Measurements from ENCODE around the gene COL4A5.

COL4A5 gene

DNA sequence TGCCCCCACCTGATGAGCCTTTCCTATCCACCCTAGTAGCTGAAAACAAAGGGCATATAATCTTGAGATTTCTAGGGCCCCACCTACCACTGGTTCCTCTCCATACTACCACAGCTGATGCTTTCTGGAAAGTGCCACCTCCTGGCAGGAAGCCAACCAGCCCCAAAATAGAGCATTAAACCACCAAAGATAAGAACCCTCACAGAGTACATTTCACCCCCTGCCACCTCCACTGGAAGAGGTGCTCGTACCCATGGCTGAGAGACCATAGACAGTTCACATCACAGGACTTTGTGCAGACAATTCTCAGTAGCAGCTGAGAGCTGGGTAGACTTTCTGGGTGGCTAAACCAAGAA, 202.6 kb downstream of the COL4A5 start:
- DNase-seq (ENCODE audit: low spot score) = no peak

DNA sequence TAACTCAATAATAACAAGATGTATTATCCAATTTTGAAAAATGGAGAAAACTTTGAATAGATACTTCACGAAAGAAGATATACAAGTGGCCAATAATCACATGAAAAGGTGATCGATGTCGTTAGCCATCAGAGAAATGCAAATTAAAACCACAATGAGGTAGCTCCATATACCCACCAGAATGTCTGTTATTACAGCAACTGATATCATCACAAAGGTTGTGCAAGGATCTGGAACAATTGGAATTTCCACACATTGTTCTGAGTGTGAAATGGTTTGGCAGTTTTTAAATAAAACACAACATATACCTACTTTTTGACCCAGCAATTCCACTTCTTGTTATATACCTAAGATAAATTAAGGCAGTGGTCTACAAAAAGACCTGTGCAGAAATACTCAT, 225.1 kb downstream of the COL4A5 start:
- no peak for DNase-seq (ENCODE audit: low spot score)

DNA sequence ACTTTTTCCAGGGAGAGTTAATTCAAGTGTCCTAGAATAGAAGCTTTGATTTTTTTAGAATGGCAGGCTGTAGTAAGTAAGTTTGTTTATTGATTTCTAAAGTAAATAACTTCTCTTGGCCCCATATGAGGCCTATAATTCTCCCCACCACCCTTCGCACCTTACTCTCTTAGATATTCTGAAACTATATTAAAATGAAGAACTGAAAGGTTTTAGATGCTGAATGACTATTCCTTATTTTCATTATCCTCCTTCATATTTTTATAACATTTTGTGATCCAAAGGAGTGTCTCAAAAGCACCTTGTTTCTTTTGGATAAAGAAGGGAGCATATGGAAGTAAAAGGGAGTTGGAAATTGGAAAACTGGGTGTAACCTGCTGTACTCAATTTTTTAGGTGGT, 226.5 kb downstream of the COL4A5 start:
- DNase-seq (ENCODE audit: low spot score) = no peak

DNA sequence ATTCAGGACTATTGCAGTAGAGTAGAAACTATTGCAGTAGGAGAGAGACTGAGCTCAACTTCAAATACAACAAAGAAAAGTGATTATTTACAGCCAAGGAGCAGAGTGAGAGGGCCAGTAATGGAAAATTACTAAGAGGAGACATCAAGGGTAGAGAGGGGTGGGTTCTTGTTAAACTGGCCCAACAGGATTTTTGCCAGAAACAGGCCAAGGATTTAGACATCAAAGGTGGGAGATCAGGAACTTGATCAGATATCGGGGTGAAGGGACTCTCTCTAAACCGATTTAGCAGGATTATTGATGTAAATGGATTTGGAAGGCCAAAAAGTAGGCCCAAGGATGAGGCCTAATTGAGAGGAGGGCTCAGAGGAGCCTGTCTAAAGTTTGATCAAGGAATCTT, 231.9 kb downstream of the COL4A5 start:
- no peak for DNase-seq (ENCODE audit: low spot score)

DNA sequence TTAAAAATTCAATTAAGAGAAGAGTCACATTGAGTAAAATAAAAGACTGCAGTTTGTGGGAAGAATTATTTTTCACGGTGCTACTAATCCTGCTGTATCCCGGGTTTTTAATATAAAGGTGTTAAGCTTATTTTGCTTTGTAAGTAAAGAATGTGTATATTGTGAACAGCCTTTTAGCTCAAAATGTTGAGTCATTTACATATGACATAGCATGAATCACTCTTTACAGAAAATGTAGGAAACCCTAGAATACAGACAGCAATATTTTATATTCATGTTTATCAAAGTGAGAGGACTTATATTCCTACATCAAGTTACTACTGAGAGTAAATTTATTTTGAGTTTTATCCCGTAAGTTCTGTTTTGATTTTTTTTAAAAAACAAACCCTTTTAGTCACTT, 257.1 kb downstream of the COL4A5 start:
- DNase-seq (ENCODE audit: low spot score) = no peak

DNA sequence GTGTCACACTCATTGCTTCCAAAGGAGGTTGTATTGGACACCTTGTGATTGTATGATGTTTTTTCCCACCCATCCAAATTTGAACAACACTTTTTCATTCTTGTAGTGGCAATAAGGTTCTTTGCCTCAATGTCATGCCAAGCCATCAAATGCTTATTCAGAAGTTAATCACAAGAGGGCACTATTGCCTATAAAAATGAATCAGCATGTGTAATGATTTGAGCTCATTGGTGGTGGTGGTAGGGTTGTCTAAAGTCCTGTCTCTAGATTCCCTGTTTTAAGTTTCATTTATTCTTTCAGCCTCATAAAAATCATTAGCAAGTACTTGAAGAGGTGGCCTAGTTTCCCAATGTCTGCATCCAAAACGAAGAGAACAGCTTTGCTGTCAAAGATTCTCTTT, 259.7 kb downstream of the COL4A5 start:
- peak; percentile 36 for DNase-seq (ENCODE audit: low spot score)

DNA sequence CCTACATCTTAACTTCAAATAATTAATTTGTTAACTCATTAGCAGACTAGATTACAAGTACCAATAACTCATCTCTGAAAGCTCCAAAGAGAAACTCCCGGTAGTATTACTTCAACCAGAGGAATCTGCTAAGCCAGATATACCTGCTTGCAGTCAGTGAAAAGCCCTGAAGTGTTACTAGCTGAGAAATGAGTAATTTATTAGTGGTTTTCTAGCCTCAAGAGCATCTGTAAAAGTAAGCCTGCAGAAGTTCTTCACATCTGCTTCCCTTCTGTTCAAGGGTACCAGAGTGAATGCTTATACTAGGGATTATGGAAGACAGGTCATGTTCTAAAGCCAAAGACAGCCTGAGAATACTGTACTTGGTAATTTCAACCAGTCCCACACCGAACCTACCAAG, 262.0 kb downstream of the COL4A5 start:
- DNase-seq (ENCODE audit: low spot score) = no peak

DNA sequence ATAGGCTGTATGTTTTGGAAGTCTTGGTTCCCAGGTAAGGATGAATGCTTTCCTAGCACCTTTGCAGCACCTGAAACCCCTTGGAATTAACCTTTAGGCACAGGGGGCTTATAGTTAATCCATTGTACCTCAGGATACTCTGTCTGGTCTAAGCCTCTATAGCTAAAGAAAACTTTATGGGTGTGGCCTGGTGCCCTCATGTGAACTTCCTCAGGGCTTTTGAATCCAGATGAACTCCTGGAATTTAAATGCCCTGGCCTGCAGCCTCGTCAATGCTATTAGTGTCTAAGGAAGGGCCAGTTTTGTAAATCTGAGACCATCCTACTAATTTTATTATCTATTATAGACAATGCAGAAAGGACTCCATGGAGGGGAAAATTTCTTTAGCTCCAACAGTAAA, 262.9 kb downstream of the COL4A5 start:
- DNase-seq (ENCODE audit: low spot score) = no peak

DNA sequence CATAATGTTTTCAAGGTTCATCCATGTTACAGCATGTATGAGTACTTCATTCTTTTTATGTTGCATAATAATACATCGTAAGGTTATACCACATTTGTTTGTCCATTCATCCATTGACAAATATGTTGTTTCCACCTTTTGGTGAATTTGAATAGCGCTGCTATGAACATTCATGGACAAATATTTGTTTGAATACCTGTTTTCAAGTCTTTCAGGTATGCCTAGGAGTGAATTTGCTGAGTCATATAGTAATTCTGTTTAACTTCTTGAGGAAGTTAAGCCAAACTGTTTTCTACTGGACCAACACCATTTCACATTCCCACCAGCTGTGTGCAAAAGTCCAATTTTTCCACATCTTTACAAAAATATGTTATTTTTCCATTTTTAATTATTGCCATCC, 265.2 kb downstream of the COL4A5 start:
- DNase-seq (ENCODE audit: low spot score) = no peak

DNA sequence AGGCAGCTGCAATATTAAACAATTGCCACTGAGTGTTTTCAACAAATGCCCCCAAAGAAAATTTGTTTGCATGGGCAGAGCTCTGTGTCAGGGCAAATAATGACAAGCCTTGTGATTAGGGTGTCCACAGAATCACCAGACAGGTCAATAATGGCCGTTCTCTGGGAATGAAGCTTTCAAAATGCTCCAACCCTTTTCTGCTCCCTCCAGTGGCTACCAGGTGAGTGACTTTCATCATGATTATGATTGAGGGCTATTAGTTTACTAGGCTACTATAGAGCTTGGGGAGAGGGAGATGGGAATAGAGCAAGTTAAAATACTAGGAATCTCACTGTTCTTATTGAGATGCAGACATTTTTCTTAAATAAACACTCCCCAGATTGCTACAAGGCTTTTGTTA, 273.2 kb downstream of the COL4A5 start:
- DNase-seq (ENCODE audit: low spot score) = no peak

DNA sequence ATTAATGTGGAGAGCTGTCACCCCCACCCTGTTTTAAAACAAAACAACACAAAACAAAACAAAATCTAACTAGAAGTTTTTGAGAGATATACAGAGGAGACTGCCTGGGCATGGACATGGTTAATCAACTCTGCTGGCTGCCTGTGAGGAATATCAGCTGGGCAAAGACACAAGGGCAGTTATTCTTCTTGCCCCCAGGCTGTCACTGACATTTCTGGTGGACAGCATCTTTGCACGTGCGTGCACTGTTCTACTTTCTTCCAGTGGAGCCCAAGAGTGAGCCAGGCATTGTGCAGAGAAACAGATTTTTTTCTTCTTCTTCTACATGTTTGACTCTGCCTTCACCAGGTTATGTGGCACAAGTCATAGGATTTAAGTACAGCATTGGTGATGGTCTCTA, 282.9 kb downstream of the COL4A5 start:
- DNase-seq (ENCODE audit: low spot score) = no peak

DNA sequence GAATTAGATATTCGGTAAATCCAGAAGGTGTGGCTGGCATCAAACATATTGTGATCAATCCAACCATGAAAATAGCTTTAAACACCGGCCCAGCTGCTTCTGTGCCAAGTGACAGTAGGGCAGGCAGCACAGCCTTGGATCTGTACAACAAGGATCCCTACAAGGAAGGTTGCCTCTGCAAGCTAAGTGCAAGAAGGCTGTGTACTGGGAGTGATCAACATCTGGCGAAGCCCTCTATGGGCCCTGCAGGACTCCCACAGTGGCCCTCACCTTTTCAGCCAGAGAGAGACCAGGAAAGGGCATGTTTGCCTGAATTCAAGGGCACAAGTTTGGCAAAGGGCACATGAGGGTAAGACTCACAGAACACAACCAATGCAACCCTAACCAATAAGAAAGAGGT, 287.1 kb downstream of the COL4A5 start:
- no peak for DNase-seq (ENCODE audit: low spot score)

DNA sequence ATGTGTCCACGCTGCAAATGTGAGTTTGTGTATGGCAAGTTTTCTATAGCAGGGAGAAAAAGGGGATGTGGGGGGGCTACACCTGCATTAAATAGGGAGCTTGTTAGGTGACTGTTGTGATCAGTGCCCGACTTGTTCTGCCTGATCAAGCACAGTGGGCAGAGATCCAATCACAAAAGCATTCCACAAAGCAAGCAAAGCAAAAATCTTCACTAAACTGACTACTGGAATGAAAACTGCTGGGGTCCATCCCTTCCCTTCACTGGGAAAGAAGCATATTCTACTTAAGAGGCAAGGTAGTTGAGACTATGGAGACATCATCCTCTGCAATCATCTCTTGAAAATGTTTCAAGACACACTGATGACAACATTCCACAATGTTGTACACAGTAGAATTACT, 291.5 kb downstream of the COL4A5 start:
- DNase-seq (ENCODE audit: low spot score) = no peak

DNA sequence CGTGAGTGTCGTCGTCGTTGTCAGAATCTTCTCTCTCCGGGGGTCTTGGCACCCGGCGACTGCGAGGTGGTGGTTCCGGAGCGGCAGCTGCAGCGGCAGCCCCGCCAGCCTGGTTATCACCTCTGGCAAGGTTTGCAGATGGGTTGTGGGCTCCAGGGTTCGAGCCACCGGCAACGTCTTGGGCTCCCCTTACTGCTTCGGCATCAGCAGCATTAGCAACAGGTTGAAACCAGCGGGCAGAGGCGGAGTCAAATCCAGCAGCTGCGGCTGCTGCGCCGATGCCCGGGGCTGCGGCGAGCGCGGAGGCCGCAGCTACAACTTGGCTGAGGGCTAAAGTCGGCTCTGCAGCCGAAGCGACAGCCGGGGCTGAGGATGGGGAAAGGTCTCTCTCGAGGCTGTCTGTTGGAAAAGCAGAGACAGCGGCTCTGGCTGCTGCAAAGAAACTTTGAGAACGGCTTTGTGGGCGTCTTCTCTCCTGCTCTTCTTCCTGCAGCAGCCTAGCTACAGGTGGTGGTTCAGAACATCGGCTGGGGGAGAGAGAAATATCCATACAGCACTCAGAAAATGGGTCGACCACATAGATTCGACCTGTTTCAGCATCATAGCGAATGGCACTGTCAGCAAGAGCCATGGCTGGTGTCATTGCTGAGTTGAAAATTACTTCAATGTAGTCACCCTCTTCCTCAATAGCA, 293.1 kb downstream of the COL4A5 start:
- DNase-seq (ENCODE audit: low spot score) = no peak

DNA sequence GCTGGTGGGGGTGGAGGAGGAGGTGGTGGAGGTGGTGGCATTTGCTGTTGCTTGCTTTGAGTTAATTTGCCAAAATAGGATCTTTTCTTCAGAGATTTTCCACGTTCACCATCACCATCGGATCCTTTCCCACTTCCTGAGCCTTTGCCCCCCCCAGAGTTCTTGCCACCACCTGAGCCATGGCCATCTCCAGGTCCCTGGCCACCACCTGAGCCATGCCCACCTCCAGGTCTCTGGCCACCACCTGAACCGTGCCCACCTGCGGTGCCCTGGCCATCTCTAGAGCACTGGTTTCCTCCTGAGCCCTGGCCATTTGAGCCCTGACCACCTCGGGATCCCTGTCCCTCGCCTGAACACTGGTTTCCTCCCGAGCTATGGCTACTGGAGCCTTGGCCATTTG, 294.8 kb downstream of the COL4A5 start:
- DNase-seq (ENCODE audit: low spot score) = no peak

DNA sequence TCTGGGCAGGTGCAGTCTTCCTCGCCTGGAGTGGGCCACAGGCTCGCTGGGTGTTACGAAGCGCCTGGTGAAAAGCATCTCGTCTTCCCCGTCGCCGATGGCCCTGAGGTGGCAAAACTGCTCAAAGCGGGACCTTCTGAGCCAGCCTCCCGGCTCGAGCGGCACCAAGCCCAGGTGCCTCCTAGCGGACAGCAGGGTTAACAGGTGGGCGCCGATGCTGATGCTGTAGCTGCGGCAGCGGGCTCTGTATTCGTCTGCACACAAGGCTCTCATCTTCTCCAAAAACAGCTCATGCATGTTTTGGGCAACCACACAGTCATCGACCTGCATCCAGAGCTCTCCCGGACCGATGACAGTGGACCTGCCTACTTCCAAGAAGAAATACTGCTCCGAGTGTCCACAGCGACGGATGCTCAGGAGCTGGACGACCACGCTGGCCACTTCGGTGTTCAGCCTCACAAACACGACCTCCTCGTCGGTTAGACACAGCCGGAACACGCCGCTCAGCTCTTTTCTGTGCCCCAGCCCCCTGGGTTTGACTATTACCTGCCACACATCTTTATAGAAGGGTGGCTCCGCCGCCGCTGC, 295.5 kb downstream of the COL4A5 start:
- DNase-seq (ENCODE audit: low spot score) = no peak

DNA sequence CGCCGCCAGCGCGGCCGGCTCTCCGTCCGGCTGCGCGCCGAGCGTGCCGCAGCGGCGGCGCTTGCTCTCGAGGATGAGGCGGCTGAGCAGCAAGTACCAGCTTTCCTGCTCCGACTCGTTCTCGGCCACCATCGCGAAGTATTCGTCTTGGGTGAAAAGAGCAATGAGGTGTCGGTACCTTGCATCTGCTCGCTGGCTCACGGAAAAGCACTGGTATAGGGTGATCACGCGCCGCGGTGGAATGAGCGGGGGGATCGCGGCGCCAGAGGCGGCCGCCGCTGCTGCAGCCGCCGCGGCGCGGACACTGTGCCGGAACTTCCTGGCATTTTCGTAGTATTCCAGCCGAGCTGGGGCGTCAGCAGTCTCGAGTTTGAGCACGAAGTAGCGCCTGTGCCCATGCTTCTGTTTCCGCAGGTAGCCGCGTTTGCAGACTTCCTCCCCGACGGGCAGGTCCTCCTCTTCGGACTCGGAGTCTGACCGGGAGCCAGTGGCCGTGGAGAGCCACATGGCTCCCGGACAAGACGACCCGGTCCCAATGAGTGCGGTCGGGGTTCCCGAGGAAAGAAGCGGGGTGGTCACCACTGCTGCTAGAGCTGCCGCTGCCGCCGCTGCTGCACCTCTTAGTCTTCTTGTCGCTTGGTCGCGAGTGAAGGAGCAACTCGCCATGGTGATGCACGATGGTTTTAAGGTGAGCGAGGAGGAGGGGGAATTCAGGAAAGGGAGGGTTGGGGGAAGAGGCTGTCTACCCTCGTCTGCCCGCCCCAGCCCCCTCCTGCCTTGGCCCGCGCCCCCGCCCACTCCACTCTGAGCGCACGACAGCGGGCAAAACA, 296.3 kb downstream of the COL4A5 start:
- DNase-seq (ENCODE audit: low spot score) = no peak

DNA sequence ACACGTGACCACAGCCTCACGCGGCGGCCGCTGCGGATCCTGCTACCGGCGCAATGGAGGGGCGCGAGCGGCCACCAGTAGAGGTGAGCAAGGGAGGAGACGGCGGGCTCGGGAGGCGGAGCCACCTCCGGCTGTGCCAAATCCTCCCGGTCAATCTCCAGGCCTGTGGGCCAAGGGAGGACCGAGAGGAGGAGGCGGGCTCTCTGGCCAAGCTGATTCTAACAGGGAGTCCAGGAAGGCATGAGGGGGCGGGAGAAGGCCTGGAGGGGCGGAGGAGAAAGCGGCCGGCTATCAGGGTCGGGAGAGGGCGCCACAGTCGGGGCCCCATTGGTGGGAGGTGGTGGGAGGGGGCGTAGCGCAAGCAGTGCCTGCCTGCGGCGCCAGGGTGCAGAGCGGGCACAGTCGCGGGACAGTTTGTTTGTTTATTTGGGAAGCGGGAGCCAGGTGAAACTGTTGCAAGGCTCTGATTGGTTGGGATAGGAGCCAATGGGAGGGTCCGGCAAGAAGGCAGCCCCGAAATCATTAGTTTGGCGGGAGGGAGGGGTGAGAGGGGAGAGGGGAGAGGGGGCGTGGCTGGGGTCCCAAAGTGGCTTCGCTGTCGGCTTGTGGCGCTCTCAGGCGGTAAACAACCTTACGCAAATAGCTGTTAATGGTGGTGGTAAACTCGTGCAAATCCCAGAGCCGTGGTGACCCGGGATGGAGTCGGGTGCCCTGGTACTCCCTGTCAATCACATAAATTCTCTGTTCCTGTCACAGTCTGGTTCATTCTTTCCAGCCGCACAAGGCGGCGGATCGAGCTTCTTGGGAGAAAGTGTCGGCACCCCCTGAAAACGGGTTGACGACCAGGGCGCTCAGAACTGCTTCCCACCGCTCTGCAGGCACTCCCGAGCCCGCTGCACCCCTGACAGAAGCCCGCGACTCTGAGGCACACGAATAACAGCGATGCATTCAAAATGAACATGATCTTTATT, 297.2 kb downstream of the COL4A5 start, which contains the start of gene IRS4:
Gene IRS4 (minus strand): TSS at position 55 of the 971 bp plus-strand sequence.
- DNase-seq (ENCODE audit: low spot score) = no peak

DNA sequence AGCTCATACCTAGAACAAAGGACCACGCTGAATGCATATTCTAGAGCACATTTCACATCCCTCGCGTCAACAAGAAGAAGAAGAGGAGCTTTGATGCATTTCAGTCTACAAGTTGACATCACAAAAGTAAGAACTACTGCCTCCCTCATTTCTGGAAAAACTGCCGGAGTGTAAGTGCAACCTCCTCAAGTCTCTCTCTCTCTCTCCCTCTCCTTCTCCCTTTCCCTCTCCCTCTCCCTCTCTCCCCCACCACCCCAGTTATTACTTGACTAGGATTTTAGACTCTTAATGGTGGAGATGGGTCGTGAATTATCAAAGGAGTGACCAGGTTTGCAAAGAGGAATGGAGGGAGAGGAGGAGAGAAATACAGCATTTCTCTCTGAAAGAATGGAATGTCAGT, 298.1 kb downstream of the COL4A5 start:
- DNase-seq (ENCODE audit: low spot score) = no peak

DNA sequence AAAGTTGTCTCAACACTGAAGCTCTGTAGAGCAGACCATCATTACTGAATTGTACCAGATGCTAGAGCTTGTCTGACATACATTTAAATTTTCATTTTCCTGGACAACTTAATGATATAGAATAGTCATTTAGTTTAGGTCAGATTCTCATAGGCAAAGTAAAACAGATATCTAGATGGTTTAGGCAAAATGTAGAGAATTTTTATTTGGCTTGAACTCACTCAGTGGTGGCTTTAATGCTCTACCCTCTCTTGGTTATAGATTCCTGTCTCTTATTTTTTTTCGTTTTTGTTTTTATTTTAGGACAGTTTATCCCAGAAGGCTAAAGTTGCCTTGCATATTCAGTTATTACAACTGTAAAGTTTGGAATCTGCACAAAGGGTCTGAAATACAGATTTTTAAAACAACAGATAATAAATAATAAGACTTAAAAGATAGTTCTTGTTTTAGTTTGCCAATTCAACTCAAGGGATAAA, 300.7 kb downstream of the COL4A5 start:
- DNase-seq (ENCODE audit: low spot score) = no peak

Data from AG08395 (cell line).